ENCODE measurements around the gene PADI2. TPM values are rescaled to one million over a fixed set of nuclear protein-coding genes. Genes with fewer than 3 reads are reported as not detected.

Gene PADI2
- total RNA-seq, 1 experiment from 2014 or later = 3.0 TPM

DNA sequence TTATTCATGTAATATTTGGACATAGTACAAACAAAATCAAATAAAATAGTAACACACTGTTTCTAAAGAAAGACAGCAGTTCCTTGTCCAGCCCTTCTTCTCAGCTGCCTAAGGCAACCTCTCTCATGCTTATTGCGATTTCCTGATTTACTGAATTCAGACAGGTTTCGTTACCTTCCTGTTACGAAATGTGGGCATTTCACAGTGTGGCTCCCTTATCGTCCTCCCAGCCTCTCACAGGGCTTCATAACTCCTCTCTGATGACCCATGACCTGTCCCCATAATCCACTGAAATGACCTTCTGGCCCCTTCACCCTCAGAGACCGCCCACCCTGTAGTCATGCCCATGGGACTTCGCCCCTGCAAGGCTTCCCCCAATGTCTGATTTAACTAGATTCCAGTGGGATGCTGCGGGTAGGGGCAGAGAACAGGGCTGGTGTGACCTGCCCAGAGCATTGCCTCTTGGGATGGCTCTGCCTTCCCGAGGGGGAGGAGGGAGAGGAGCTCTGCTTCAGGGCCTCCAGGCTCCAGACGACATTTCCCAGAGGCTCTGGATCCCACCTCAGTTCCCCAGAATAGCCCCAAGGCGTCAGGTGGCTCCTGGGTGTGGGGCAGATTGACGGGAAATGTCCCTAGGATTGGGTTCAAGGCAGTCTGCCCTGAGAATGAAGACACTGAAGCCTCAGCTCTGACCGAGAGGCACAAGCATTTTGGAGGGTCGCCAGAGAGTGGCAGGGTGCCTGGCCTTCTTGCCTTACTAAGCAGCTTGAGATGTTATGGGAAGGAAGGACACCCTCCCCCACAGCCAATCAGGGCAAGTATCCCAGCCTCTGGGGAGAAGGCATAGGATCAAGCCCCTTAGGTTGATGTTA lies 20.6 kb downstream of the PADI2 start:
- H3K23me2 ChIP-seq (ENCODE audit: insufficient read length, low read depth, low read length, poor library complexity, severe bottlenecking) = no peaks in the 10 kb centered on the region
- H2BK20ac ChIP-seq (ENCODE audit: low read depth, low read length, poor library complexity, severe bottlenecking) = no peak overlapping the region
- no peak overlapping the region for H3K14ac ChIP-seq (ENCODE audit: insufficient read depth, low read length)
- no CpG with 5 or more reads among the region's 13 CpGs for WGBS (ENCODE audit: extremely low coverage, insufficient read length, low lambda C conversion rate)
- no peak overlapping the region for H3T11ph ChIP-seq (ENCODE audit: low read length)
- Mint-ChIP-seq H3K9me3 (no peaks in the 10 kb centered on the region; a peak in 1 of 5 replicates), H3K4me1 (peaks cover 13 to 27% of the 10 kb centered on the region in 2 experiments), H3K27ac (peak overlapping the region in 1 of 3 experiments; percentile 12; a peak in 1 of 7 replicates), H3K4me3 (no peak overlapping the region), H3K36me3 (ENCODE audit: insufficient read depth in 1 of 3, low read depth in 3 of 3) (no peaks in the 10 kb centered on the region), H3K27me3 (ENCODE audit: low read depth) (no peaks in the 10 kb centered on the region; the same call in none of the 2 replicates)
- no peak overlapping the region for H4K5ac ChIP-seq (ENCODE audit: insufficient read length, low read depth, low read length)
- no peak overlapping the region for H3K56ac ChIP-seq (ENCODE audit: insufficient read length, low read depth, low read length)
- H2BK120ac ChIP-seq (ENCODE audit: low read depth, low read length, poor library complexity, severe bottlenecking) = no peak overlapping the region
- no peaks in the 10 kb centered on the region for H3K79me2 ChIP-seq (ENCODE audit: insufficient read depth, low read length)
- no peak overlapping the region for H3K4me2 ChIP-seq (ENCODE audit: insufficient read depth, insufficient read length, low read length)
- H2AK5ac ChIP-seq (ENCODE audit: insufficient read length, low read length) = no peak overlapping the region
- no peak overlapping the region for H3K23ac ChIP-seq (ENCODE audit: insufficient read length, low read depth, low read length)
- H3K27ac ChIP-seq (ENCODE audit: insufficient read length, low read depth, low read length) = no peak overlapping the region
- H2BK5ac ChIP-seq (ENCODE audit: insufficient read length, low read length) = no peak overlapping the region
- no peak overlapping the region for H2AFZ ChIP-seq (ENCODE audit: low read length)
- DNase-seq = no peak
- no peak overlapping the region for H3K18ac ChIP-seq (ENCODE audit: insufficient read length, low read depth, low read length)
- no peaks in the 10 kb centered on the region for H3K9me3 ChIP-seq (ENCODE audit: control insufficient read depth, low read depth, low read length)
- no peak overlapping the region for H4K91ac ChIP-seq (ENCODE audit: insufficient read length, low read depth, low read length)
- no peak overlapping the region for H4K8ac ChIP-seq (replicated peaks; ENCODE audit: insufficient read length, low read depth, low read length)
- H3K4ac ChIP-seq (ENCODE audit: low read depth, low read length) = no peak overlapping the region
- H4K20me1 ChIP-seq (ENCODE audit: control insufficient read depth, insufficient read depth, insufficient read length) = no peaks in the 10 kb centered on the region
- H2BK15ac ChIP-seq (ENCODE audit: low read depth, low read length) = no peak overlapping the region
- H3K4me1 ChIP-seq (ENCODE audit: insufficient read depth, low read length) = no peaks in the 10 kb centered on the region
- no peaks in the 10 kb centered on the region for H3K27me3 ChIP-seq (ENCODE audit: insufficient read depth, low read length)
- H2BK12ac ChIP-seq (ENCODE audit: insufficient read length, low read depth, low read length) = no peak overlapping the region
- H3K9ac ChIP-seq (ENCODE audit: extremely low read depth, insufficient read length, low read length) = no peak overlapping the region
- H3K79me1 ChIP-seq (ENCODE audit: insufficient read depth, low read depth, low read length, poor library complexity, severe bottlenecking) = no peaks in the 10 kb centered on the region
- TF ChIP-seq, protein P1, sequence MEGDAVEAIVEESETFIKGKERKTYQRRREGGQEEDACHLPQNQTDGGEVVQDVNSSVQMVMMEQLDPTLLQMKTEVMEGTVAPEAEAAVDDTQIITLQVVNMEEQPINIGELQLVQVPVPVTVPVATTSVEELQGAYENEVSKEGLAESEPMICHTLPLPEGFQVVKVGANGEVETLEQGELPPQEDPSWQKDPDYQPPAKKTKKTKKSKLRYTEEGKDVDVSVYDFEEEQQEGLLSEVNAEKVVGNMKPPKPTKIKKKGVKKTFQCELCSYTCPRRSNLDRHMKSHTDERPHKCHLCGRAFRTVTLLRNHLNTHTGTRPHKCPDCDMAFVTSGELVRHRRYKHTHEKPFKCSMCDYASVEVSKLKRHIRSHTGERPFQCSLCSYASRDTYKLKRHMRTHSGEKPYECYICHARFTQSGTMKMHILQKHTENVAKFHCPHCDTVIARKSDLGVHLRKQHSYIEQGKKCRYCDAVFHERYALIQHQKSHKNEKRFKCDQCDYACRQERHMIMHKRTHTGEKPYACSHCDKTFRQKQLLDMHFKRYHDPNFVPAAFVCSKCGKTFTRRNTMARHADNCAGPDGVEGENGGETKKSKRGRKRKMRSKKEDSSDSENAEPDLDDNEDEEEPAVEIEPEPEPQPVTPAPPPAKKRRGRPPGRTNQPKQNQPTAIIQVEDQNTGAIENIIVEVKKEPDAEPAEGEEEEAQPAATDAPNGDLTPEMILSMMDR (conservative IDR thresholded peaks at IDR 0.05) = no peak
